Cerebellar nuclear complex (tissue), 1 donor: ENCODE measurements around the gene SPRED1.

Experiments
- DNase-seq, 2 experiments: peaks; one replicate each; lab custom pipeline; 2025; lab: John Stamatoyannopoulos, UW

SPRED1 gene

GRCh38 chr15:38281031-38281430, 28.4 kb downstream of the SPRED1 start:
- no peak for DNase-seq

- DNase-seq: no peak
These were observed 30.4 kb downstream of the SPRED1 start for GRCh38 chr15:38283010-38283409.

GRCh38 chr15:38285456-38285855, 32.8 kb downstream of the SPRED1 start:
- DNase-seq: no peak

GRCh38 chr15:38294126-38294525, 41.5 kb downstream of the SPRED1 start:
- DNase-seq: no peak

DNA sequence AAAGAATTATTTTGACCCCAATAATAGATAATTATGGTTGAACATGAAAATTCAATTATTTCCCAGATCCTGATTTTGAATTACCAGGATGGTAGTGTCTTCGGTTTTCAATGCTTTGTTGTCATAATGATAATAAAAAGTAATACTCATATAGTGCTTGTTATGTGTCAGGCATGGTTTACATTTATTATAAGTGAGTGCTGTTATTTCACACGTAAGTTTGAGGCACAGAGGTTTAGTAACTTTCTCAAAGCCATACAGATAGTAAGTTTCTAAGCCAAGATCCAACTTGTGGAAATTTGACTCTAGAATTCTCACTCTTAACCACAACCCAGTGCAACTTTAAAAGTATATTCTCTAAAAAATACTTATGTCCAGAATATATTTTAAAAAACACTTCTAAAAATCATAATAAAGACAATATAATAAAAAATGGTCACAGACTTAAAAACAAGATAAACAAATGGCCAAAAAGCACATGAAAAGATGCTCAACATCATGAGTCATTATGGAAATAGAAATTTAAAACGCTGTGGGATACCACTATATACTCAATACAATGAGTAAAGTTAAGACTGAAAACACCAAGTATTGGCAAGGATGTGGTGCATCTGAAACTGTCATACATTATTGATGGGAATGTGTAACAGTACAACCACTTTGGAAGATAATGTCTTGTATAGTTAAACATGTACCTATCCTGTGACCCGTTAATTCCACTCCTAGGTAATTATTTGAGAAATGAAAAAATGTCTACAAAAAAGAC, 45.2 kb downstream of the SPRED1 start:
- no peak for DNase-seq

- no peak for DNase-seq
These were observed 46.6 kb downstream of the SPRED1 start for GRCh38 chr15:38299216-38299615.

DNA sequence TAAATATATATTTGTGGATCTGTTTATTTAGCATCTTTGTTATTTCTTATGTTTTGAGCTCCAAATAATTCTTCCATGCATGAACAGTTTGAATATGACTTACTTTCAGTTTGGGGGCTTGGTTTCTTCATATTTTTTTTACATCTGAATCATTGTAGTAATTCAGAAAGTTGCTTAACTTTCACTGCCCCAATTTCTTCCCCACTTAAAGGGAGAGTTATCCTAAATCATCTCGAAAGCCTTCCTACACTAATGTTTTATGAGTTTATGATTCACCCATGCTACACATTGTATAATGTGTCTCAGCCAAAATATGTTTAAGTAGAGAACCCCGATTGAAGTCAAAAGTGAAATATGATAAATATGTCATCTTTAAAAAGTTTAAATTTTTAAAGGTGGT, 47.8 kb downstream of the SPRED1 start:
- no peak for DNase-seq

GRCh38 chr15:38304481-38304880, 51.8 kb downstream of the SPRED1 start:
- DNase-seq: no peak

GRCh38 chr15:38307251-38307650, 54.6 kb downstream of the SPRED1 start:
- DNase-seq: no peak

DNA sequence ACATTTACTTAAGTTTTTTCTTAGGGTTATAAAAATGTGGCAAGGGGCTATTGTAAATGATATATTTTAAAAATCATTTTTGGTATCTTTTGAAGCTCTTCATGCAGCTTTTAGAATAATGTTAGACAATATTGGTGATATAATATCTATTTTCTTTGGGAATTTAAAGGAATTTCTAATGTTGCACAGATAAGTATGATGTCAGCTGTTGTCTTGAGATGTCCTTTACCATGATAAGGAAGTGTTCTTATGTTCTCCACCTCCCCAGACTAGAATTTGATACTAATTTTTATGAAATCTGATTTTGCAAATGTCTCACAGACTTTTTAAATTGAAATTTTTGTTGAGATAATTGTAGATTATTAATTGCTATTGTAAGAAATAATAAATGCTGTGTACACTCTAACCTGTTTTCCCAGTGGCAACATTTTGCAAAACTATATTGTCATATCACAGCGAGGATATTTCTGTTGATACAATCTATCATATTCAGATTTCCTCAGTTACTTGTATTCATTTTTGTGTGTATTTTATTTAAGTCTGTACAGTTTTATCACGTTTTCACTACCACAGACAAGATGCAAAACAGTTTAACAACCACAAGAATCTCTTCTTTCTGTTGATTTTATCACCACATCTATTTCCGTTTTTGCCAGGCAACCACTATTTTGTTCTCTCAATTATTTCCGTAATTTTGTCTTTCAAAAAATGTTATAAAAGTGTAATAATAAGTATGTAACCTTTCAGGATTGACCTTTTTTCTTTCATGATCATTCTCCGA, 55.4 kb downstream of the SPRED1 start:
- no peak for DNase-seq

DNA sequence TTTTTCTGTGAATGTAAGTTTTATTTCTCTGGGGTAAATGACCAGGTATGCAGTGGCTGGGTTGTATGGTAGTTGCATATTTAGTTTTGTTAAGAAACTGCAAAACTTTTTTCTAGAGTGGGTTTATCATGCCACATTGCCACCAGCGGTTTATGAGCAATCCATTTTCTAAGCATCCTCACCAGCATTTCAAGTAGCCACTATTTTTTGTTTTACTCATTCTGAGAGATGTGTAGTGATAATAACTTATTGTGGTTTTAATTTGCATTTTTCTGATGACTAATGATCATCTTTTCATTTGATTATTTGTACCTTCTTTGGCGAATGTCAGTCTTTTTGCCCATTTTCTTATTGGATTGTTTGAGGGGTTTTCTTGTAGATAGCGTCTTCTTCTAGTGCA, 56.2 kb downstream of the SPRED1 start:
- DNase-seq: no peak

GRCh38 chr15:38312190-38312589, 59.6 kb downstream of the SPRED1 start:
- DNase-seq: no peak

DNA sequence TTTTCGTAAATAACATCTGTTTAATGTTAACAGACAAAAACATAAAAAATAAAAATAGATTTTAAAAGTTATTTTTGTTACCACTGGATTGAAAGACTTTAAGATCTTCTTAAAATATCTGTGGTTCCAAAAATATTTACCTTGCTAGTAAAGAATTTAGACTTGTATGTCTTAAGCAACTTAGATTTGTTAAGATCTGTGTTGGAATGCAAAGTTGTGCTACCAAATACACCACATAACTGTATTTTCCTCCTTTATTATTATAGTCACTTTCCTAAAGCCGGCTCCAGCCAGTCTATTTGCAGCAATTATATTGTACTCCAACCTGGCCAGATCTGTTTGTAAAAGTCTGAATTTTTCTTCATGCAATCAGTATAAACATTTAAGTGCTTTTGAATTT, 63.7 kb downstream of the SPRED1 start:
- DNase-seq: no peak

DNA sequence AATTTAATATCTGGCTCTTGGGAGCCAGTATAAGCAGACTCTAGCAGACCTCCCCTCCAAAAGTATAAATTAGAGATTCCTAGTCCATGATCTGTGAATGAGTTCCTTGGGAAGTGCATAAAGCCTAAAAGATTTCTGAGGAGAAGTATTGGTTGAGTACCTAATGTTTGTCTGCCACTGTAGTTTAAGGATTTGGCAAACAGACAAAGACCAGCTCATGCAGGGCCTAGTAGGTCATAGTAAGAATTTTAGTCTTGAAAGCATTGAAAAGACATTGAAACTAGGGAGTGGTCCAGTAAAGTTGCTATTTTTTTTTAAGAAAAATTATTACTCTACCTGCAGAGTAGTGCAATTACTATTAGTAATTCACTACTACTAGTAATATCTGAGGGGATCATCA, 67.5 kb downstream of the SPRED1 start:
- no peak for DNase-seq

DNA sequence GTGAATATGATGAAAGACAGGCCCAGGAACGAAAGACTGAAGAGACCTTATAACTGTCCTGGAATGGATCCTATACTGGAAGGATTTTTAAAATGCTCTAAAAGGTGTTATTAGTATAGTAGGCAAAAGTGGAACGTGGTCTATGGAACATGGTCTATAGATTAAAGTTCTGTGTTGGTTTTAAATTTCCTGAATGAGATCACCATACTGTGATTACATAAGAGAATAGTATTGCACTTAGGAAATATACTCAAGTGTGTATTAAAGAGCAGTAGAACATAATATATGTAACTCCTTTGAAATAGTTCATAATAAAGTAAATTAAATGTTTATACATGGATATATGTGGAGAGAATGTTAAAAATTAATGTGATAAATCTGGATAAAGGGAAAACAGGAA, 68.2 kb downstream of the SPRED1 start:
- no peak for DNase-seq

DNA sequence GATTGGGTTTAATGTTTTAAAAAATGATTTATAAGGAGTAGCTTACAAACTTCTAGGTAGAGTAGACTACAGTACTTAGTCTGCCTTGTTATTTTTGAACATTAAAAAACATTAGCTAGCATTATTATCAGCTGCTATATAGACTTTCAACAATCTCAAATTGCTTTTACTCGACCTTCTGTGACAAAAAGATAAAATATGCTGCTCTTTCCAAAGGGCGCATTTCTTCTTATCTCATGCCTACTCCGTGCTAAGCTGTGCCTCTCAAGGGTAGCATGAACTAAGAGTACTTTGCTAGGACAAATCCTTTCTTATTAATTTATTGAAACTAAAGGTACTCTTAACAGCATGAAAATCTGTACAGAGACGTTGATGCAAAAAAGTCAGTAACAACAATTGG, 71.3 kb downstream of the SPRED1 start:
- no peak for DNase-seq

DNA sequence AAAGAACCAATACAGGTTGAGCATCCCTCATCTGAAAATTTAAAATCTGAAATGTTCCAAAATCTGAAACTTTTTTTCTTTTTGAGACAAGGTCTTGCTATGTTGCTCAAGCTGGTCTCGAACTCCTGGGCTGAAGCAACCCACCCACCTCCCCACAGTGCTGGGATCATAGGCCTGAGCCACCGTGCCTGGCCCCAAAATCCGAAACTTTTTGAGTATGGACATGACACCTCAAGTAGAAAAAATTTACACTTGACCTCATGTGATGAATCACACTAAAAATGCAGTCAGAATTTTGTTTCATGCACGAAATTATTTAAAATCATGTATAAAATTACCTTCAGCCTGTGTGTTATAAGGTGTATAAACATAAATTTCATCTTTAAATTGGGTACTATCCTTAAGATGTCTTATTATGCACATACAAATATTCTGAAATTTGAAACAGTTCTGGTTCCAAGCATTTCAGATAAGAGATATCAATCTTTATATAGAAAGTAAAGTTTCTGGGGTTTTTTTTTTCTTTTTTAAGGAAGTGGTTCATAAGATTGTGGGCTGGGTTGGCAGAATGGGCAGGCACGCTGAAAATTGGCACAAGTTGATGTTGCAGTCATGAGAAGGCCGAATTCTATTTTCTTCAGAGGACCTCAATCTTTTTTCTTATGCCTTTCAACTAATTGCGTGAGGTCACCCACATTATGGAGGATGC, 72.5 kb downstream of the SPRED1 start:
- DNase-seq: no peak

- no peak for DNase-seq
These were observed 73.0 kb downstream of the SPRED1 start for GRCh38 chr15:38325648-38325990.

DNA sequence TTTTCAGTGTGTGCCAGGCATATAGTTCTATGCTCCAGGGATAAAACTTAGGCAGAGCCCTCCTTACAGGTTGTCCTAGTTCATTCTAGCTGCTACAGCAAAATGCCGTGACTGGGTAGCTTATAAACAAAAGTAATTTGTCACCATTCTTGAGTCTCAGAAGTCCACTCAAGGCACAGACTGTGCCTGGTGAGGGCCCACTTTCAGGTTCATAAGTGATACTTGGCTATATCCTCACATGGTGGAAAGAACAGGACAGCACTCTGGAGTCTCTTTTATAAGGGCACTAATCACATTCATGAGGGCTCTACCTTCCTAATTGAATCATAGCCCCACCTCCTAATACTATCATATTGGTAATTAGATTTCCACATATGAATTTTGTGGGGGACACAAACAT, 80.1 kb downstream of the SPRED1 start:
- DNase-seq: no peak

- DNase-seq: no peak
These were observed 82.5 kb downstream of the SPRED1 start for GRCh38 chr15:38335116-38335515.

GRCh38 chr15:38344351-38344750, 91.7 kb downstream of the SPRED1 start:
- DNase-seq: no peak

DNA sequence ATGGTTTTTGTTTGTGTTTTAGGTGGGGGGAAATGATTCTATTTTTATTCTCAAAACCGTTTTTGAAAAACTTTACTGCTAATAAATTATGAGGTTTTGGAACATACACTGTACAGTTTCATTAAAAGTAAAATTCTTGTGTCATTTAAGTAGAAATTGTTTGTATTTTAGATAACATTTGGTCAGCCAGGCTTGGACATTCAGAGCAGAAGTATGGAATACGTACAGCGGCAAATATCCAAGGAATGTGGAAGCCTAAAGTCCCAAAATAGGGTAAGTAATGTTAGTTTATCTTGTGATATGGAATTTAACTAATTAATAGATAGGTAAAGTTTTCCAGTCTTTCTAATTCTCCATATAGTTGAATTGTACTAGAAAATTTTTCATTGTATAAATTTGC, 96.6 kb downstream of the SPRED1 start:
- no peak for DNase-seq

DNA sequence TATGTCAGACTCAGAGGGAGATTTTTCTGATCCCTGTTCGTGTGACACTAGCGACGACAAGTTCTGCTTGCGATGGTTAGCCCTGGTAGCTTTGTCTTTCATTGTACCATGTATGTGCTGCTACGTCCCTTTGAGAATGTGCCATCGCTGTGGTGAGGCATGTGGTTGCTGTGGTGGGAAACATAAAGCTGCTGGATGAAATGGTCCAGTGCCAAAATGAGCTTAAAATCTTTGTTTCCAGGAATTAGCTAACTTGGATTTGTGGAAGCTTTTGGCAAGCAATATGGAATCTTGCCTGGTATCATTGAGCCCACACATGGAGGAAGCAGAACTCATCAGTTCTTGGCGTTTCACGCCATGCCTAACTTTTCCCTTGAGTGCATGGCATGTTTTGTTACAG, 98.8 kb downstream of the SPRED1 start:
- no peak for DNase-seq
